Keratinocyte (primary cell): ENCODE measurements around the gene TENM3. TPM values are rescaled to one million over a fixed set of nuclear protein-coding genes. Genes with fewer than 3 reads are reported as not detected.

ENCODE experiments used
- DNase-seq: peaks from one replicate; pipeline ENCODE4 v3.0.0-alpha.2; 2011; ENCODE audit warnings: low read depth, missing footprints, low spot score
- FAIRE-seq: peaks from 2 replicates; lab custom pipeline; 2011; peaks lifted over from hg19 to GRCh38; lab: Jason Lieb, UNC
- H2AFZ ChIP-seq: 2 replicates; pipeline ENCODE4 v1.6.0; 2012; ENCODE audit warnings: low read length, control low read depth, inconsistent platforms; ENCODE audit not compliant: control insufficient read depth
- H3K27ac ChIP-seq: 2 replicates; pipeline ENCODE4 v1.5.1; 2011; ENCODE audit warnings: low read length; ENCODE audit not compliant: control insufficient read depth, insufficient read depth
- H3K27me3 ChIP-seq: 3 replicates; pipeline ENCODE4 v1.6.0; 2011; ENCODE audit warnings: low read length; ENCODE audit not compliant: control insufficient read depth, insufficient read depth; ENCODE audit errors: extremely low read depth
- H3K36me3 ChIP-seq, 2 experiments: 2 replicates in 1 of 2; 3 replicates in 1 of 2; pipeline ENCODE4 v1.5.1; 2011; ENCODE audit warnings: low read length in 2 of 2, mild to moderate bottlenecking in 1 of 2; ENCODE audit not compliant: control insufficient read depth in 2 of 2, insufficient read depth in 2 of 2; ENCODE audit errors: extremely low read depth in 1 of 2
- H3K4me1 ChIP-seq: 3 replicates; pipeline ENCODE4 v1.5.1; 2011; ENCODE audit warnings: low read length; ENCODE audit not compliant: control insufficient read depth, insufficient read depth; ENCODE audit errors: extremely low read depth
- H3K4me2 ChIP-seq: 3 replicates; pipeline ENCODE4 v1.6.0; 2011; ENCODE audit warnings: low read depth, low read length; ENCODE audit not compliant: control insufficient read depth, insufficient read depth; ENCODE audit errors: extremely low read depth
- H3K4me3 ChIP-seq, 3 experiments: fragments of 200-600 bp in 1 of 3; sonication (generic) in 1 of 3; 2 replicates in 2 of 3; 3 replicates in 1 of 3; pipeline ENCODE4 v1.5.1; 2011 to 2016; ENCODE audit warnings: low read length in 3 of 3, mild to moderate bottlenecking in 3 of 3, control low read depth in 2 of 3, inconsistent platforms in 1 of 3, low read depth in 1 of 3, mixed read lengths in 1 of 3, mixed run types in 1 of 3, moderate library complexity in 1 of 3; ENCODE audit not compliant: control insufficient read depth in 2 of 3, insufficient read depth in 2 of 3; ENCODE audit errors: extremely low read depth in 1 of 3
- H3K79me2 ChIP-seq: 2 replicates; pipeline ENCODE4 v1.6.0; 2012; ENCODE audit warnings: low read length; ENCODE audit not compliant: control insufficient read depth, insufficient read depth
- H3K9ac ChIP-seq: 3 replicates; pipeline ENCODE4 v1.6.0; 2011; ENCODE audit warnings: low read length; ENCODE audit not compliant: control insufficient read depth, insufficient read depth; ENCODE audit errors: extremely low read depth
- H3K9me1 ChIP-seq: 3 replicates; pipeline ENCODE4 v1.6.0; 2011; ENCODE audit warnings: low read length; ENCODE audit not compliant: control insufficient read depth, insufficient read depth; ENCODE audit errors: extremely low read depth
- H3K9me3 ChIP-seq: 2 replicates; pipeline ENCODE4 v1.5.1; 2012; ENCODE audit warnings: low read depth, low read length; ENCODE audit not compliant: control insufficient read depth
- H4K20me1 ChIP-seq: 3 replicates; pipeline ENCODE4 v1.6.0; 2011; ENCODE audit warnings: low read length; ENCODE audit not compliant: control insufficient read depth, insufficient read depth; ENCODE audit errors: extremely low read depth
- CTCF ChIP-seq, 3 experiments: IDR thresholded peaks in 1 of 3; conservative IDR thresholded peaks in 1 of 3; optimal IDR thresholded peaks in 1 of 3; 2 replicates in 2 of 3; 3 replicates in 1 of 3; pipeline versions ENCODE3 to v1.5.1; 2011; ENCODE audit warnings: low read length in 3 of 3, mild to moderate bottlenecking in 3 of 3, moderate library complexity in 2 of 3, control low read depth in 1 of 3, inconsistent platforms in 1 of 3; ENCODE audit not compliant: insufficient read depth in 2 of 3; ENCODE audit errors: extremely low read depth in 1 of 3
- EZH2 ChIP-seq: IDR thresholded peaks from one replicate; pipeline ENCODE4 v1.6.1; 2012; ENCODE audit warnings: inconsistent platforms, mild to moderate bottlenecking, low read length, moderate library complexity
- dilution Hi-C: fragments of 300-500 bp; cut with MboI; formaldehyde crosslinking; loops from one replicate; pipeline ENCODE4 v1.7.0; 2020; ENCODE audit warnings: low sequenced_read_pairs; ENCODE audit not compliant: extremely low pct_ligation_motif_present
- polyA plus RNA-seq, 5 experiments: library from polyadenylated mRNA; depleted of rRNA in 3 of 5; stranded (reverse) in 3 of 5; stranded (forward) in 1 of 5; unstranded in 1 of 5; fragments of >200 nt; gene quantifications; 1 replicate in 1 of 5; 2 replicates in 3 of 5; 3 replicates in 1 of 5; pipeline versions ENCODE4 v1.2.1 to v1.2.3, GENCODE V29; 2011 to 2012; ENCODE audit warnings: missing spikeins in 2 of 5, low read depth in 1 of 5, low replicate concordance in 1 of 5

The TENM3 gene
- polyA plus RNA-seq, 1 donor (not counting 4 experiments of a cell fraction or from before 2014, with no cell fraction given), result 17.0 TPM

- dilution Hi-C loops, result no loop called here
Measured at GRCh38 chr4:182697094-182697493, 453.9 kb downstream of the TENM3 start.

GRCh38 chr4:182698212-182698611, 455.0 kb downstream of the TENM3 start:
- no peak overlapping the region for H2AFZ ChIP-seq
- dilution Hi-C loops, result no loop called here
- no peaks in the 10 kb centered on the region for H3K27me3 ChIP-seq
- no peaks in the 10 kb centered on the region for H3K79me2 ChIP-seq
- TF ChIP-seq CTCF (optimal IDR thresholded peaks at IDR 0.05 in 1 of 3, IDR thresholded peaks at IDR 0.05 in 1 of 3, conservative IDR thresholded peaks at IDR 0.05 in 1 of 3; ENCODE audit: extremely low read depth in 1 of 3, insufficient read depth in 2 of 3, low read length in 3 of 3), result no peak
- TF ChIP-seq EZH2, result no peak
- H3K9ac ChIP-seq, result no peak overlapping the region
- H3K9me3 ChIP-seq, result no peaks in the 10 kb centered on the region
- FAIRE-seq (no peak), DNase-seq (no peak)
- H4K20me1 ChIP-seq, result no peaks in the 10 kb centered on the region
- peaks cover 0 to 4% of the 10 kb centered on the region in 2 experiments for H3K36me3 ChIP-seq
- no peak overlapping the region for H3K27ac ChIP-seq
- H3K4me2 ChIP-seq, result no peak overlapping the region
- no peaks in the 10 kb centered on the region for H3K9me1 ChIP-seq
- no peak overlapping the region for H3K4me3 ChIP-seq
- no peaks in the 10 kb centered on the region for H3K4me1 ChIP-seq

More at GRCh38 chr4:182697094-182697493, 453.9 kb downstream of the TENM3 start:
- Histone ChIP-seq H3K4me3 (no peak overlapping the region), H3K27ac (no peak overlapping the region), H3K4me2 (no peak overlapping the region), H3K36me3 (peaks cover 0 to 4% of the 10 kb centered on the region in 2 experiments), H3K9ac (no peak overlapping the region), H3K27me3 (no peaks in the 10 kb centered on the region), H2AFZ (no peak overlapping the region), H4K20me1 (no peaks in the 10 kb centered on the region), H3K9me3 (no peaks in the 10 kb centered on the region), H3K4me1 (no peaks in the 10 kb centered on the region), H3K9me1 (no peaks in the 10 kb centered on the region), H3K79me2 (no peaks in the 10 kb centered on the region)
- TF ChIP-seq EZH2, result no peak
- no peak for TF ChIP-seq CTCF (optimal IDR thresholded peaks at IDR 0.05 in 1 of 3, IDR thresholded peaks at IDR 0.05 in 1 of 3, conservative IDR thresholded peaks at IDR 0.05 in 1 of 3; ENCODE audit: extremely low read depth in 1 of 3, insufficient read depth in 2 of 3, low read length in 3 of 3)
- FAIRE-seq (no peak), DNase-seq (no peak)
